Measurements from ENCODE around the gene DPYSL4.

DPYSL4 gene

GRCh38 chr10:132181691-132182425, 4.9 kb upstream of the DPYSL4 start:
- no peak for TF ChIP-seq CTCF (IDR thresholded peaks at IDR 0.05; ENCODE audit: low read depth, low read length, missing control alignments)
- no peak for DNase-seq (ENCODE audit: extremely low read depth, low read depth)
- no peak overlapping the region for H3K4me3 ChIP-seq (replicated peaks; ENCODE audit: low read depth, low read length)

- no peak for TF ChIP-seq CTCF (IDR thresholded peaks at IDR 0.05; ENCODE audit: low read depth, low read length, missing control alignments)
- DNase-seq (ENCODE audit: extremely low read depth, low read depth) = no peak
- H3K4me3 ChIP-seq (replicated peaks; ENCODE audit: low read depth, low read length) = no peak overlapping the region
Measured at GRCh38 chr10:132182591-132182990, 4.2 kb upstream of the DPYSL4 start.

GRCh38 chr10:132183046-132183445, 3.7 kb upstream of the DPYSL4 start:
- H3K4me3 ChIP-seq (replicated peaks; ENCODE audit: low read depth, low read length) = no peak overlapping the region
- no peak for DNase-seq (ENCODE audit: extremely low read depth, low read depth)
- TF ChIP-seq CTCF (IDR thresholded peaks at IDR 0.05; ENCODE audit: low read depth, low read length, missing control alignments) = no peak

- TF ChIP-seq CTCF (IDR thresholded peaks at IDR 0.05; ENCODE audit: low read depth, low read length, missing control alignments) = no peak
- H3K4me3 ChIP-seq (replicated peaks; ENCODE audit: low read depth, low read length) = no peak overlapping the region
- DNase-seq (ENCODE audit: extremely low read depth, low read depth) = no peak
Measured at GRCh38 chr10:132184816-132185593, 1.7 kb upstream of the DPYSL4 start.

- DNase-seq (ENCODE audit: extremely low read depth, low read depth) = no peak
Measured at GRCh38 chr10:132185601-132186487, 904 bp upstream of the DPYSL4 start.

More at GRCh38 chr10:132185601-132186487, 904 bp upstream of the DPYSL4 start:
- 0 out of 2 replicates have a peak overlapping the region, but pooled peaks have one; percentile 11 for H3K4me3 ChIP-seq (replicated peaks; ENCODE audit: low read depth, low read length)
- no peak for TF ChIP-seq CTCF (IDR thresholded peaks at IDR 0.05; ENCODE audit: low read depth, low read length, missing control alignments)

Measured in HFF-Myc (cell line).